GM12864 (cell line): ENCODE results near the gene KPNA4.

Source experiments
- DNase-seq: peaks from one replicate; pipeline ENCODE4 v3.0.0-alpha.2; 2011; ENCODE audit warnings: low read depth
- H3K4me3 ChIP-seq: 2 replicates; pipeline ENCODE4 v1.5.1; 2011; ENCODE audit warnings: mild to moderate bottlenecking, low read depth, low read length, control low read depth
- CTCF ChIP-seq: IDR thresholded peaks from 2 replicates; pipeline ENCODE4 v1.5.1; 2011; ENCODE audit warnings: low read depth, mild to moderate bottlenecking, moderate library complexity, low read length, control low read depth, inconsistent platforms; ENCODE audit errors: missing control alignments

KPNA4 gene

DNA sequence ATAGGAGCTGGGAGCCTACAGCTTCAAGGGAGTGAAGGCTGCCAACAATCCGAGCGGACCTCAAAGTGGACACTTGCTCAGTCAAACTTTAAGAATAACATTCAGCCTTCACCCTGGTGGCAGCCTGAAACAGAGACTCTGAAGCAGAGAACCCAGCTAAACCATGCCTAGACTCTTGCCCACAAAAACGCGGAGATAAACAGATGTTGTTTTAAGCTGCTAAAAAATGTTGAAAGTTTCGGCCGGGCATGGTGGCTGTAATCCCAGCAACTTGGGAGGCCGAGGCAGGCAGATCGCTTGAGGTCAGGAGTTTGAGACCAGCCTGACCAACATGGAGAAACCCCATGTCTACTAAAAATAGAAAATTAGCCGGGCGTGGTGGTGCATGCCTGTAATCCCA, 86.0 kb downstream of the KPNA4 start:
- DNase-seq = no peak
- TF ChIP-seq CTCF = no peak

GRCh38 chr3:160478338-160478737, 87.0 kb downstream of the KPNA4 start:
- no peak for DNase-seq
- H3K4me3 ChIP-seq = no peak overlapping the region
- TF ChIP-seq CTCF = no peak

More for the DNA sequence above, 86.0 kb downstream of the KPNA4 start:
- H3K4me3 ChIP-seq = no peak overlapping the region

DNA sequence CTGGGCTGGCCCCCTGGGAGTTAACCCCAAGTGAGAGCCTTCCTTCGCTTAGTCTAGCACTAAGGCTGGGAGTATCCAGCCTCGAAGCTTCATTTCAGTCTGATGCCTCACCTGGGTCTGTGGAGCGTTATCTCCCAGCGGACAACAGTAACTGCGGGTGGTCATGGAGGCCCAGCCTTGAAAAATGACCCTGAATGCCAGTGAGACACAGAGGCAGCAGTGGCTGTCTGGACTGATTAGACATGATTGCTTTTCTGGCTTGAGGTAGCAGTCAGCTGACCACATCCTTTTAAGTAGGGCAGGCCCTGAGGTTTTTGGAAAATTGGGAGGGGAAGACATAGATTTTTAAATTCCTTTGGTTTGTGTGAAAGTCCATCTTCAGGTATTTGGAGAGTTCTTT, 87.6 kb downstream of the KPNA4 start:
- TF ChIP-seq CTCF = no peak

GRCh38 chr3:160475884-160476283, 89.5 kb downstream of the KPNA4 start:
- TF ChIP-seq CTCF = no peak
- no peak overlapping the region for H3K4me3 ChIP-seq
- no peak for DNase-seq

More for the DNA sequence above, 87.6 kb downstream of the KPNA4 start:
- no peak overlapping the region for H3K4me3 ChIP-seq
- no peak for DNase-seq

- no peak overlapping the region for H3K4me3 ChIP-seq
- no peak for DNase-seq
- TF ChIP-seq CTCF = no peak
These were observed 90.2 kb downstream of the KPNA4 start for GRCh38 chr3:160475153-160475552.

- H3K4me3 ChIP-seq = no peak overlapping the region
- DNase-seq = no peak
- TF ChIP-seq CTCF = no peak
These were observed 90.9 kb downstream of the KPNA4 start for GRCh38 chr3:160474416-160474838.

- DNase-seq = no peak
- TF ChIP-seq CTCF = no peak
- no peak overlapping the region for H3K4me3 ChIP-seq
These were observed 91.4 kb downstream of the KPNA4 start for GRCh38 chr3:160473978-160474377.
